Caco-2 (cell line): Measurements from ENCODE around the gene GTF2A1. TPM values are rescaled to one million over a fixed set of nuclear protein-coding genes. Genes with fewer than 3 reads are reported as not detected.

Experiments
- BruUV-seq: library from RNA; stranded (reverse); fragments of 400-500 nt; replicated peaks from 2 replicates; lab custom pipeline; 2021; lab: Mats Ljungman, UMichigan
- CTCF ChIA-PET: fragments of 300-600 bp; sonication (Branson Sonifier 250); formaldehyde crosslinking; loops from one replicate; lab custom pipeline; 2022; ENCODE audit warnings: antibody characterized with exemption; lab: Charles Lee
- POLR2A ChIA-PET: fragments of 300-600 bp; sonication (Branson Sonifier 250); formaldehyde crosslinking; loops from one replicate; lab custom pipeline; 2022; ENCODE audit warnings: antibody characterized with exemption; lab: Charles Lee
- DNase-seq, 2 experiments: peaks; one replicate each; pipeline versions ENCODE4 v3.0.0 to v3.0.0-alpha.2; 2020 to 2022
- H3K27me3 ChIP-seq: replicated peaks from 2 replicates; pipeline ENCODE4 v1.6.0; 2011; ENCODE audit warnings: low read length; ENCODE audit not compliant: control insufficient read depth, insufficient read depth
- H3K36me3 ChIP-seq: 2 replicates; pipeline ENCODE4 v1.5.1; 2011; ENCODE audit warnings: low read length; ENCODE audit not compliant: control insufficient read depth, insufficient read depth
- H3K4me1 ChIP-seq: fragments of 250-450 bp; sonication (Bioruptor Pico); 2 replicates; pipeline ENCODE4 v1.5.1; 2020; ENCODE audit warnings: mild to moderate bottlenecking
- H3K4me3 ChIP-seq: 2 replicates; pipeline ENCODE4 v1.5.1; 2011; ENCODE audit warnings: low read depth, mild to moderate bottlenecking, control low read depth, low read length
- H3K9me3 ChIP-seq: fragments of 250-450 bp; sonication (Bioruptor Pico); 2 replicates; pipeline ENCODE4 v1.5.1; 2020; ENCODE audit warnings: mild to moderate bottlenecking, moderate library complexity
- H3K27ac Mint-ChIP-seq: one replicate; pipeline ENCODE4 v1.8.0; 2022; ENCODE audit warnings: mixed read lengths; ENCODE audit not compliant: unreplicated experiment
- H3K27me3 Mint-ChIP-seq: one replicate; pipeline ENCODE4 v1.8.0; 2022; ENCODE audit warnings: mixed read lengths; ENCODE audit not compliant: insufficient read depth, unreplicated experiment
- H3K36me3 Mint-ChIP-seq: one replicate; pipeline ENCODE4 v1.8.0; 2022; ENCODE audit warnings: mild to moderate bottlenecking, mixed read lengths; ENCODE audit not compliant: insufficient read depth, unreplicated experiment
- H3K4me1 Mint-ChIP-seq: one replicate; pipeline ENCODE4 v1.8.0; 2022; ENCODE audit warnings: low read depth, mixed read lengths; ENCODE audit not compliant: unreplicated experiment
- H3K4me3 Mint-ChIP-seq: one replicate; pipeline ENCODE4 v1.8.0; 2022; ENCODE audit warnings: mild to moderate bottlenecking, moderate library complexity, mixed read lengths; ENCODE audit not compliant: unreplicated experiment
- H3K9me3 Mint-ChIP-seq: one replicate; pipeline ENCODE4 v1.8.0; 2022; ENCODE audit warnings: mixed read lengths; ENCODE audit not compliant: unreplicated experiment
- intact Hi-C: fragments of 100-400 bp; cut with micrococcal nuclease; formaldehyde crosslinking; loops from one replicate; pipeline ENCODE4 v1.10.0; 2022; ENCODE audit not compliant: unreplicated experiment
- total RNA-seq: library from RNA; stranded (reverse); gene quantifications from 2 replicates; pipeline ENCODE4 v1.2.3, GENCODE V29; 2022
- TF ChIP-seq, protein P1 (sequence below), 2 experiments: fragments of 200-600 bp in 1 of 2; IDR thresholded peaks; 1 replicate in 1 of 2; 2 replicates in 1 of 2; pipeline versions ENCODE4 v1.5.1 to v1.8.0; 2011 to 2022; ENCODE audit warnings: antibody characterized with exemption in 1 of 2, control low read depth in 1 of 2, inconsistent platforms in 1 of 2, low read depth in 1 of 2, low read length in 1 of 2, mild to moderate bottlenecking in 1 of 2, moderate library complexity in 1 of 2; ENCODE audit not compliant: insufficient read depth in 1 of 2, severe bottlenecking in 1 of 2, unreplicated experiment in 1 of 2

Gene GTF2A1
- total RNA-seq, 1 experiment from 2014 or later = 42.7 TPM

DNA sequence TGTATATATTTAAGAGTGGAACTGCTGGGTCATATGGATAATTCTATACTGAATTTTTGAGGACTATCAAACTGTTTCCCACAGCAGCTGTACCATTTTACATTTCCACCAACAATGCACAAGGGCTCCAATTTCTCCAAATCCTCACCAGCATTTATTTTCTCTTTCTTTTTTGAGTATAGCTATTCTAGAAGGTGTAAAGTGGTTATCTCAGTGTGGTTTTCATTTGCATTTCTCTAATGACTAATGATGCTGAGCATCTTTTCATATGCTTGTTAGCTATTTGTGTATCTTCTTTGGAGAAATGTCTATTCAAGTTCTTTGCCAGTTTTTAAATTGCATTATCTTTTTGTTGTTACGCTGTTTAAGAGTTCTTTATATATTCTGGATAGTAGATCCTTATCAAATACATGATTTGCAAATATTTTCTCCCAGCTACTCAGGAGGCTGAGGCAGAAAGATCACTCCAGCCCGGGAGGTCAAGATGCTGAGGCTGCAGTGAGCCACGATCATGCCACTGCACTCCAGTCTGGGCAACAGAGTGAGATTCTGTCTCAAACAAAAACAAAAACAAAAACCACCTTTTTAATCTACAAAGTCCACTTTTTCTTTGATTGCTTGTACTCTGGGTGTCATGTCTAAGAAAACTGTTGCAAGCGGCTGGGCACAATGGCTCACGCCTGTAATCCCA lies 32.8 kb downstream of the GTF2A1 start:
- intact Hi-C loops = no loop called here
- Histone ChIP-seq H3K9me3 (no peaks in the 10 kb centered on the region), H3K27me3 (no peaks in the 10 kb centered on the region), H3K36me3 (no peaks in the 10 kb centered on the region), H3K4me3 (no peak overlapping the region), H3K4me1 (peaks cover 16% of the 10 kb centered on the region; the same call in 1 of the 2 replicates)
- POLR2A ChIA-PET = interaction anchor here (1.0 kb wide), 1 partner anchor 33 kb away, joined by 3 read pairs; the partner anchor contains the start of gene GTF2A1
- H3K4me3 Mint-ChIP-seq = no peak overlapping the region
- CTCF ChIA-PET = no interaction called here
- TF ChIP-seq, protein P1, sequence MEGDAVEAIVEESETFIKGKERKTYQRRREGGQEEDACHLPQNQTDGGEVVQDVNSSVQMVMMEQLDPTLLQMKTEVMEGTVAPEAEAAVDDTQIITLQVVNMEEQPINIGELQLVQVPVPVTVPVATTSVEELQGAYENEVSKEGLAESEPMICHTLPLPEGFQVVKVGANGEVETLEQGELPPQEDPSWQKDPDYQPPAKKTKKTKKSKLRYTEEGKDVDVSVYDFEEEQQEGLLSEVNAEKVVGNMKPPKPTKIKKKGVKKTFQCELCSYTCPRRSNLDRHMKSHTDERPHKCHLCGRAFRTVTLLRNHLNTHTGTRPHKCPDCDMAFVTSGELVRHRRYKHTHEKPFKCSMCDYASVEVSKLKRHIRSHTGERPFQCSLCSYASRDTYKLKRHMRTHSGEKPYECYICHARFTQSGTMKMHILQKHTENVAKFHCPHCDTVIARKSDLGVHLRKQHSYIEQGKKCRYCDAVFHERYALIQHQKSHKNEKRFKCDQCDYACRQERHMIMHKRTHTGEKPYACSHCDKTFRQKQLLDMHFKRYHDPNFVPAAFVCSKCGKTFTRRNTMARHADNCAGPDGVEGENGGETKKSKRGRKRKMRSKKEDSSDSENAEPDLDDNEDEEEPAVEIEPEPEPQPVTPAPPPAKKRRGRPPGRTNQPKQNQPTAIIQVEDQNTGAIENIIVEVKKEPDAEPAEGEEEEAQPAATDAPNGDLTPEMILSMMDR (IDR thresholded peaks at IDR 0.05; ENCODE audit: insufficient read depth in 1 of 2, low read depth in 1 of 2, low read length in 1 of 2, severe bottlenecking in 1 of 2, unreplicated experiment in 1 of 2) = no peak
- DNase-seq = no peak
- peaks cover 8% of the 10 kb centered on the region for H3K4me1 Mint-ChIP-seq
- H3K36me3 Mint-ChIP-seq = peaks cover 35% of the 10 kb centered on the region
- no peaks in the 10 kb centered on the region for H3K9me3 Mint-ChIP-seq
- H3K27me3 Mint-ChIP-seq = no peaks in the 10 kb centered on the region
- H3K27ac Mint-ChIP-seq = no peak overlapping the region
- no TSS peak for BruUV-seq

DNA sequence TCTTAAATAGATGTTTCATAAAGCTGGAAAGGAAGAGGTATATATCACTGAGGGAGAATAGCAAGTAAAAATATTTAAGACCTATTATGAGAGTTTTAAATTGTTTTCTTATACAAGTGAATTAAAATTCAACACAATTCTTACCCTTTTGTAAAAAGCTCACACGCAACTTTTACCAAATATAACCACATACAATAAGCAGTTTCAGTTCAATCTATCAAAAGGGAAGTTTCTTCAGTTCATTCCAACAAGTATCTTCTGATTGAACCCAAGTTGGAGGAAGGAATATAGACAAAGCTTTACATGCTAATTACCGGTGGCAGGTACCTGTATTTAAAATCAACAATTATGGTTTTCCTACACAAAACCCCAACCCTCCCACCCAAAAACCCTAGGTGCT lies 41.1 kb downstream of the GTF2A1 start:
- Histone ChIP-seq H3K4me1 (peaks cover 34% of the 10 kb centered on the region), H3K4me3 (no peak overlapping the region), H3K27me3 (no peaks in the 10 kb centered on the region), H3K9me3 (no peaks in the 10 kb centered on the region), H3K36me3 (no peaks in the 10 kb centered on the region)
- intact Hi-C loops = no loop called here
- no peak overlapping the region for H3K27ac Mint-ChIP-seq
- H3K4me1 Mint-ChIP-seq = peaks cover 18% of the 10 kb centered on the region
- ChIA-PET CTCF (no interaction called here), POLR2A (interaction anchor here (1.0 kb wide), 1 partner anchor 10 kb away, joined by 4 read pairs; no protein-coding TSS in a partner anchor)
- TF ChIP-seq, protein P1 (IDR thresholded peaks at IDR 0.05; ENCODE audit: insufficient read depth in 1 of 2, low read depth in 1 of 2, low read length in 1 of 2, severe bottlenecking in 1 of 2, unreplicated experiment in 1 of 2) = no peak
- no peaks in the 10 kb centered on the region for H3K9me3 Mint-ChIP-seq
- H3K4me3 Mint-ChIP-seq = no peak overlapping the region
- no peak for DNase-seq
- BruUV-seq = no TSS peak
- no peaks in the 10 kb centered on the region for H3K27me3 Mint-ChIP-seq
- peaks cover 17% of the 10 kb centered on the region for H3K36me3 Mint-ChIP-seq

DNA sequence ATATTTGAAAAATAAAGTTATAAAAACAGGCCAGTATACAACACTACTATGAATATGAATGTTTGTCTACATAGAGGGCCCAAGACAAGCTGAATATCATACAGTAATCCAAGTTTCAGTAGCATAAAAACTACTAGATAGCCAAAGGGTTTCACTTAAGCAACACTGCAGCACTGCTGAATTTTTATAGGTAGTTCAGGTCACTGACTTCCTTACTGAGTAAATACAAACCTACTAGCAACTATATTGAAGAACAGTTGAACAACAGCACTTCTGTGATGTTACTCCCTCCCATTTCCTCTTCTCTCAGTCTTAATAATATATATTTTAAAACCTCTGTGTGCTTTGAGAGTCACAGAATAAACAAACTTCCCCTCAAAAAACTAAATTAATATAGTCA lies 42.7 kb downstream of the GTF2A1 start:
- peaks cover 19% of the 10 kb centered on the region for H3K4me1 ChIP-seq
- Mint-ChIP-seq H3K9me3 (no peaks in the 10 kb centered on the region), H3K4me3 (no peak overlapping the region), H3K27me3 (no peaks in the 10 kb centered on the region), H3K4me1 (peaks cover 10% of the 10 kb centered on the region), H3K27ac (no peak overlapping the region), H3K36me3 (peaks cover 24% of the 10 kb centered on the region)
- intact Hi-C loops = no loop called here
- H3K27me3 ChIP-seq = no peaks in the 10 kb centered on the region
- no peaks in the 10 kb centered on the region for H3K9me3 ChIP-seq
- TF ChIP-seq, protein P1 (IDR thresholded peaks at IDR 0.05; ENCODE audit: insufficient read depth in 1 of 2, low read depth in 1 of 2, low read length in 1 of 2, severe bottlenecking in 1 of 2, unreplicated experiment in 1 of 2) = no peak
- no TSS peak for BruUV-seq
- DNase-seq = no peak
- CTCF ChIA-PET = no interaction called here
- POLR2A ChIA-PET = interaction anchor here (0.6 kb wide), 1 partner anchor 43 kb away, joined by 5 read pairs; the partner anchor contains the start of gene GTF2A1
- no peak overlapping the region for H3K4me3 ChIP-seq
- H3K36me3 ChIP-seq = no peaks in the 10 kb centered on the region
